Mononuclear cell (primary cell): Measurements from ENCODE around the gene CLSTN3. TPM values are rescaled to one million over a fixed set of nuclear protein-coding genes. Genes with fewer than 3 reads are reported as not detected.
A peak's percentile ranks its signal among the peaks of the same experiment; 100 is the strongest.
"Not testable (repeated sequence)": the region's sequence is repeated elsewhere in the genome, so short reads cannot be mapped to it uniquely, and the experiment has no call there.

ENCODE experiments used
- H3K27me3 ChIP-seq: 2 replicates; pipeline ENCODE4 v1.6.0; 2011; ENCODE audit warnings: low read length, control low read depth; ENCODE audit not compliant: insufficient read depth
- H3K4me1 ChIP-seq: 2 replicates; pipeline ENCODE4 v1.5.1; 2011; ENCODE audit warnings: mild to moderate bottlenecking, low read length, control low read depth; ENCODE audit not compliant: insufficient read depth
- H3K4me3 ChIP-seq: 2 replicates; pipeline ENCODE4 v1.5.1; 2011; ENCODE audit warnings: mild to moderate bottlenecking, low read length, moderate library complexity
- H3K9me3 ChIP-seq: 2 replicates; pipeline ENCODE4 v1.5.1; 2011; ENCODE audit warnings: low read depth, mild to moderate bottlenecking, control low read depth, low read length
- total RNA-seq: library from RNA; depleted of rRNA; stranded (reverse); fragments of >200 nt; gene quantifications from one replicate; pipeline ENCODE4 v1.2.3, GENCODE V29; 2012

The CLSTN3 gene
- total RNA-seq, 1 donor: 13.0 TPM

DNA sequence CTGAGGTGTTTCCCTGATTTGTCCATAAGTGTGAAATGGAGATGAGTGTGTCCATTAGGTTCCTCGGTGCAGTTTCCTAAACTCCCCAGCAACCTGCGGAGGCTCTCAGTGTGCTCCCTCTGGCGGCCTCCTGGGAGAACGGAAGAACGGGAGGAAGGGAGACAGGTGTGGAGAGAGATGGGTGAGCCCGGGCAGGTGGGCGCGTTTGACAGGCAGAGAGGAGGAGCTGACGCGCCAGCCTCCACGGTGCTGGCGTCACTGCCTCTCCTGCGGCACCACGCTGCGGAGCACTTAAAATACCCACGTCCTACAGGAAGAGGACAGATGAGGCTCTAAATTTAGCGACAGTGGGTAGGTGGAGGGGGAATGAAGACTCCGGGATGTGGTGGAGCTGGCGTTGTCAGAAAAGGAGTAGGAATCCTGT lies 32.5 kb downstream of the CLSTN3 start:
- Histone ChIP-seq H3K27me3 (no peaks in the 10 kb centered on the region), H3K9me3 (no peaks in the 10 kb centered on the region), H3K4me1 (no peaks in the 10 kb centered on the region), H3K4me3 (no peak overlapping the region)

DNA sequence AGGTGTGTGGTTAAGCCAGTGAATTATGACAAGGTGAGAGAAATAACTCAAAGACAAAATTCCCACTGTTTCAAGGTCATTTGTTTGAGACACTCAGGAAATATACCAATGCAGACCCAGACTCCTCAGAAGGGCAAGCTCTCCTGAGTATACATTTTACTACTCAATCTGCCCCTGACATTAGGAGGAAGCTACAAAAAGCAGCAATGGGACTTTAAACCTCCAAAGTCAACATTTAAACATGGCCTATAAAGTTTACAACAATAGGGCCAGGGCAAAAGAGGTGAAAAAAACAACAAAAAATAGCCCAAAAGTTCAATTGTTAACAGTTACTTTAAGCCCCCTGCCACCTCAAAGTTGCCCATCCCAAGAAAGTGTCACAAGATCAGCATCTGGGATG lies 39.8 kb downstream of the CLSTN3 start:
- Histone ChIP-seq H3K4me1 (no peaks in the 10 kb centered on the region), H3K4me3 (no peak overlapping the region), H3K27me3 (peaks cover 9% of the 10 kb centered on the region), H3K9me3 (peaks cover 15% of the 10 kb centered on the region)

DNA sequence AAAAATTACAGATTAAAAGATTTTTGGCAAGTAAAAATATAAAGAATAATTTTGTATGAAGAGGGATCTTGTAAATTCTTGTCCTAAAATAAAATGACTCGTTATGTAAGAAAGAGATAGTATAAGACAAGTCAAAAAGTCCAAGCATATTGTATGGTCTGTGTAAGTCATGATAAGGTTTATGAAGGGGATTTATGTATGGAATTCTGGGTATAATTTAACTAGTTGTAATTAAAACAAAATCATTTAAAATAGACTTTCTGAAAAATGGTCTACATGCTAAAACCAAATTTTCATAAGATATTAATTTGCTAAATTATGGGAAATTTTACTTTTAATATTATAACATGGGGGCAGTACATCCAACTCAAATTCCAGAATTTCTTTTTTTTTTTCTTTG lies 41.7 kb downstream of the CLSTN3 start:
- H3K9me3 ChIP-seq: peaks cover 15% of the 10 kb centered on the region
- no peaks in the 10 kb centered on the region for H3K4me1 ChIP-seq
- H3K4me3 ChIP-seq: no peak overlapping the region
- peaks cover 16% of the 10 kb centered on the region for H3K27me3 ChIP-seq

DNA sequence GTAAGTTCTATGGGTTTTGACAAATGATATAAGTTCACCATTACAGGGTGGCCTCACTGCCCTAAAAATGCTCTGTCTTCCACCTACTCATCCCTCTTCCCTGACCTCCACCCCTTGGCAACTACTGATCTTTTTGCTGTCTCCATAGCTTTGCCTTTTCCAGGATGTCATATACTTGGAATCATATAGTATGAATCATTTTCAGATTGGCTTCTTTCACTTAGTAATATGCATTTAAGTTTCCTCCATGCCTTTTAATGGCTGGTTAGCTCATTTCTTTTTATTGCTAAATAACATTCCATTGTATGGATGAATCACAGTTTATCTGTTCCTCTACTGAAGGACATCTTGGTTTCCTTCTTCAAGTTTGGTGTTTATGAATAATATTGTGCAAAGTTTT lies 45.3 kb downstream of the CLSTN3 start:
- Histone ChIP-seq H3K9me3 (no peaks in the 10 kb centered on the region), H3K4me3 (no peak overlapping the region), H3K4me1 (no peaks in the 10 kb centered on the region), H3K27me3 (peaks cover 22% of the 10 kb centered on the region)

DNA sequence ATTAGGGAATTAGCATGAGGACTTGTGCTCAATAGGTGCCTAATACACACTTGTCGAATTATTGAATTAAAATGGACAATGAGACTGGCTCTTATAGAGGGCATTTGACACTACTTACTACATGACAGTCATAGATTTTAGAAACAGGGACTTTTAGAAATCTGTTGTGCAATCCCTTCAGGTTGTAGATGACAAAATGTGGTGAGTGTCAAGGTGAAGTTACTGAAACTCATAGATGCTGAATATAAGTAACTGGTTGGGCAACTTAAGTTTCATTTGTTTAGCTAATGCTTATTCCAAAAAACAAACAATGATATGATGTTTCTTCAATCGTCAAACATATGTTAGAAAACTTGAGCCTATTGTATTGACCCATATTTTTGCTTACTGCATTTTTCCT lies 46.4 kb downstream of the CLSTN3 start:
- no peaks in the 10 kb centered on the region for H3K4me1 ChIP-seq

DNA sequence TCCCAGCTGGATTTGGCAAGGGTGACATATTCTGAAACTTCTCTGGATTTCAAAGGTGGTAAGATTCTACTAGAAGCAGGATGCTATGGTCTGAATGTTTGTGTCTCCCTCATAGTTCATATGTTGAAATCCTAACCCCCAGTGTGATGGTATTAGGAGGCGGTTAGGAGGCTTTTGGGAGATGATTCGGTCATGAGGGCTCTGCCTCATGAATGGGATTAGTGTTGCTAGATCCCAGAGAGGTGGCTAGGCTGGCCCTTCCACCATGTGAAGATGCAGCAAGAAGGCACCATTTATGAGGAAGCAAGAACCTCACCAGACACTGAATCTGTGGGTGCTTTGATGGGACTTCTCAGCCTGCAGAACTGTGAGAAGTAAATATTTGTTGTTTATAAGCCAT lies 48.3 kb downstream of the CLSTN3 start:
- no peak overlapping the region for H3K4me3 ChIP-seq
- peaks cover 16% of the 10 kb centered on the region for H3K27me3 ChIP-seq
- no peaks in the 10 kb centered on the region for H3K4me1 ChIP-seq
- H3K9me3 ChIP-seq: no peaks in the 10 kb centered on the region

More for the DNA sequence above, 46.4 kb downstream of the CLSTN3 start:
- Histone ChIP-seq H3K4me3 (no peak overlapping the region), H3K27me3 (peaks cover 22% of the 10 kb centered on the region), H3K9me3 (no peaks in the 10 kb centered on the region)

DNA sequence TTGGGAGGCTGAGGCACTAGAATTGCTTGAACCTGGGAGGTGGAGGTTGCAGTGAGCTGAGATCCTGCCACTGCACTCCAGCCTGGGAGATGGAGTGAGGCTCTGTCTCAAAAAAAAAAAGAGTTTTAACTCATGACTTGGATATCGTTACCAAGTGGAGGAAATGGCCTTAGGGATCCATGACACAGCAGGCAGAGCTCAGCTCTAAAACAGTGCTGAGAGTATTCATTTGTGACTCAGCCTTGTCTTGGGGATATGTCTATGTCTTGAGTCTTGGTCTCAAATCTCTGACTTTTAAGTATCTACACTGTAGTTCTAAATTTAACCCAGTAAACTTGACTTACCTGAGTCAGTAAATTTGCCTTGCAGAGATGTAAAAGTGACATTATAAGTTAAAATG lies 50.5 kb downstream of the CLSTN3 start:
- no peaks in the 10 kb centered on the region for H3K4me1 ChIP-seq
- H3K27me3 ChIP-seq: peaks cover 10% of the 10 kb centered on the region
- H3K4me3 ChIP-seq: no peak overlapping the region
- no peaks in the 10 kb centered on the region for H3K9me3 ChIP-seq

DNA sequence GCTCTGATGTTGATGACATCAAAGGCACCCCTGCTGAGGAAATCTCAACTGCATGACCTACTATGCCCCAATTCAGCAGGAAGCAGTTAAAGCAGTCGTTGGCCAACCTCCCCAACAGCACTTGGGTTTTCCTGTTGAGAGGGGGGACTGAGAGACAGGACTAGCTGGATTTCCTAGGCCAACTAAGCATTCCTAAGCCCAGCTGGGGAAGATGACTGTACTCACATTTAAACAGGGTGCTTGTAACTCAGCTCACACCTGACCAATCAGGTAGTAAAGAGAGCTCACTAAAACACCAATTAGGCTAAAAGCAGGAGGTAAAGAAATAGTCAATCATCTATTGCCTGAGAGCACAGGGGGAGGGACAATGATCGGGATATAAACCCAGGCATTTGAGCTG lies 55.9 kb downstream of the CLSTN3 start:
- not testable (repeated sequence) for H3K4me3 ChIP-seq, H3K27me3 ChIP-seq, H3K9me3 ChIP-seq
- H3K4me1 ChIP-seq: peaks cover 21% of the 10 kb centered on the region

DNA sequence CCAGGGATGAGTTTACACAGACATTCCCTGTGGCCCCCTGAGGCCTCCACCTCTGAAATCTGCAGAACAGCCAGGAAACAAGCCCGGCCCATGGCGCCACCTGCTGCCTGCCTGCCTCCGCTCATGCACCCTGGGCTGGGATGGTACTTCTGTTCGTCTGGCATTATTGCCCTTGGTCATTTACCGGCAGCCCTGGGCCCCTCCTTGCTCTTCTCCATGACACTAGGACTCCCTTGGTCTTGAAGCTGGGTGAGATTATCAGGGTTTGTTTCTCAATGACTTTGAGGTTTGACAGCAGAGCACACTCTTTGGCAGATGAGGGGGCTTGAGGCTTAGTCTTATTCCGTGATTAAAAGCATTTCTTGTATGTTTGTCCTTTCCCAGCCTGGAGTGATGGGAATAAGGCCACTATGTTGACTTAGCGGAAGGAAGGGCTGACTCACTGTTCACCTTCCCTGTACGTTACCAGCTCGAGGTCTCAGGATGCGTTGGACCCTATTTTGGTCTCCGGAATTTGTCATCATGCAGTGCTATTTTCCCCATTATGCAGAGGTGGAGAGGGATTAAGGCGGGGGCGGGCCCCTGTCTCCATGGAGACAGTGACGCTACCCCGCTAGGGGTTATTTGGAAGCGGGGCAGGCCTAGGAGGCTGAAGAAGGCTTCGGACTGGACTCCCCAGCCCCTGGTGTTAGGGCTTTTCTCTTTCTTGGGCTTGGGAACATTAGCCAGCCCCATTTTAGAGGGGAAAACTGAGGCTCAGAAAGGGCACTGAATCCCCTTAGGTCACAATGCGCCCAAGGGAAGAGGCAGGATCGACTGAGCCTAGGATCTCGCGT lies 58.6 kb downstream of the CLSTN3 start:
- H3K4me1 ChIP-seq: peaks cover 21% of the 10 kb centered on the region
- no peaks in the 10 kb centered on the region for H3K9me3 ChIP-seq
- H3K4me3 ChIP-seq: peak overlapping the region; percentile 94
- no peaks in the 10 kb centered on the region for H3K27me3 ChIP-seq

DNA sequence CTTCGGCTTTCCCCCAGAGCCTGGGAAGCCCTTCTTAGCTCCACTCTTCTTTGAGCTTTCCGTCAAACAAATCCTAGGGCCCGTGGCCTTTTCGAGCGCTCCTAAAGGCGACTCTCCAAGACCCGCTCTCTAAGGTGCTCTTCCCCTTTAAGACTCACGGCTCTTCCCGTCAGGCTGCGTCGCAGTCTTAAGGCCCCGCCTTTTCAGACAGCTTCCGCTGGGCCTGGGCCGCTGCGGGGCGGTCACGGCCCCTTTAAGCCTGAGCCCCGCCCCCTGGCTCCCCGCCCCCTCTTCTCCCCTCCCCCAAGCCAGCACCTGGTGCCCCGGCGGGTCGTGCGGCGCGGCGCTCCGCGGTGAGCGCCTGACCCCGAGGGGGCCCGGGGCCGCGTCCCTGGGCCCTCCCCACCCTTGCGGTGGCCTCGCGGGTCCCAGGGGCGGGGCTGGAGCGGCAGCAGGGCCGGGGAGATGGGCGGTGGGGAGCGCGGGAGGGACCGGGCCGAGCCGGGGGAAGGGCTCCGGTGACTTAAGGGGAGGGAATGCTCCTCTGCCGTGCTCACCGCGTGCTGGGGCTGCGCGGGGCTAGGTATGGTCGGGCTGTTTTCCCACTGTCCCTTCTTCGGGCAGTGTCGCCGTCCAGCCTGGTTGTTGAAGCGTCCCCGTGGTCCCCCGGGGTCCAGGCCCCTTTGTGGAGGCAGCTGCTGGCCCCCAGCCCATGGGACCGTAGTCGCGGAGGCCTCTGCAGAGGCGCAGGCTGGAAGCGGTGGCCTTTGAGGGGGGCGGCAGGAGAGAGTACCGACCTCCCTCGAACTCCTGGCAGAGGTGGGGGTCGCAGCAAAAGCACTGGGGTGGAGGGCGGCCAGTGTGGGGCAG lies 59.5 kb downstream of the CLSTN3 start, which contains the start of gene PEX5:
Gene PEX5 (plus strand): TSS at position 289 of the 870 bp plus-strand sequence. CDS start 692 bp downstream, outside the sequence.
- Histone ChIP-seq H3K4me3 (peak within 1 kb of the TSS; percentile 94), H3K4me1 (peaks cover 21% of the 10 kb centered on the region), H3K27me3 (no peaks in the 10 kb centered on the region), H3K9me3 (no peaks in the 10 kb centered on the region)

DNA sequence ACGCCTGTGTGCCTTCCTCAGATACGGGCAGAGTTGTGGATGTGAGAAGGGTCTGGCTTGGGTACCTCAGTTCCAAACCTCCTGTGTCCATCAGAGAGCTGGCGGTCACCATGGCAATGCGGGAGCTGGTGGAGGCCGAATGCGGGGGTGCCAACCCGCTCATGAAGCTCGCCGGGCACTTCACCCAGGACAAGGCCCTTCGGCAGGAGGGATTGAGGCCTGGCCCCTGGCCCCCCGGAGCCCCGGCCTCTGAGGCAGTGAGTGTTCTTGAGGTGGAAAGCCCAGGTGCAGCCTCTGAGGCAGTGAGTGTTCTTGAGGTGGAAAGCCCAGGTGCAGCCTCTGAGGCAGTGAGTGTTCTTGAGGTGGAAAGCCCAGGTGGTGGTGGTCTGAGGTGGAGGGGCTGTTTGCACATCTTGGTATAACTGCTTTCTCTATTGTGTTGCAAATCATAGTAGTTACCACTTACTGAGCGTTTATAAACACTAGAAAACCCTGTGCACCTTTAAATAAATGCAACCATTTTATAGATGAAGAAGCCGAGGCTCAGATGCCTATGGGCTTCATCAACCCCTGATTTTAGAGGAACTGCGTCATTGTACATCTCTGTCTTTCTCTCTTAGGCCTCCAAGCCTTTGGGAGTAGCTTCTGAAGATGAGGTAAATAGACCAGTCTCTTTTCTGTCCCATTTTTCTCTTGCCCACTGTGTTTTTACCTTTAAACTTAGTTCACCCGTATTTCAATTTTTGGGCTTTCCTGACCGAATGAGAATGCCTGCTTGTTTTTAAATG lies 60.3 kb downstream of the CLSTN3 start:
- Histone ChIP-seq H3K4me1 (peaks cover 21% of the 10 kb centered on the region), H3K27me3 (no peaks in the 10 kb centered on the region), H3K9me3 (no peaks in the 10 kb centered on the region), H3K4me3 (peak overlapping the region; percentile 94)

DNA sequence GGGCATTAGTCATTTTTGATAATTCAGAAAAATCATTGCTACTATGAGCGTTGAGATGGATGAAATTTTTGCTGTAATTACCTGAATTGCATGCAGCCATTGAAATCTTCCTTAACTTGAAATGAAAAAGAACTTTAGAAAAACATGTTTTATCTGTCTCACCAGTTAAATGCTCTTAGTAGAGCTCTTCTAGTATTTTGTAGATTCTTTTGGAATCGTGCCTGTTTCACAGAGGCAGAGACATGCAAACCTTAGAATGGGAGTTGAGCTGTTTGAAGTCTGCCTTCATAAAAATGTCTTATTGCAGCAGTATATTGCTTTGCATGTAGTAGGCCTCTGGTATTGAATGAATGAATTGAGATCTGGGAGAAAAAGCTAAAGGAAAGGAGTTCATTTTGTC lies 63.5 kb downstream of the CLSTN3 start:
- Histone ChIP-seq H3K4me3 (no peak overlapping the region), H3K4me1 (peaks cover 16% of the 10 kb centered on the region), H3K9me3 (no peaks in the 10 kb centered on the region), H3K27me3 (no peaks in the 10 kb centered on the region)

DNA sequence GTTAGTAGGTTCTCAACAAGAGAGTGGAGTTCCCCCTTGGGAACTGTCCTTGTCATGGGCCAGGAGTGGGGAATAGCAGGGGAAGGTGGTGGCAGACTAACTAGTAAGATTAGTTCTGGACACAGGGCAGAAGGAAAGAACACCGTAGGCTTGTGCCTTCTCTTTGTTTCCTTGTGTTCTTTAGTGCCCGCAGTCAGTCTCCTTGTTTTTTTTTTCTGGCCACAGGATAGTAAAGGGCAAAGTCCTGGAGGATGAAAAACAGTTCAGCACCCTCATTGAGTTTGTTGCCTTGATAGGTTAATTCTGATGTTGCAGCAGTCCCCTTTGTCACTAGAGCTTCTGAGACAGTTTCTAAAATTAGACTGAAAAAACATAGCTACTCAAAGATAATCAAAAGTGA lies 67.7 kb downstream of the CLSTN3 start:
- H3K27me3 ChIP-seq: no peaks in the 10 kb centered on the region
- no peak overlapping the region for H3K4me3 ChIP-seq
- H3K9me3 ChIP-seq: no peaks in the 10 kb centered on the region
- no peaks in the 10 kb centered on the region for H3K4me1 ChIP-seq

DNA sequence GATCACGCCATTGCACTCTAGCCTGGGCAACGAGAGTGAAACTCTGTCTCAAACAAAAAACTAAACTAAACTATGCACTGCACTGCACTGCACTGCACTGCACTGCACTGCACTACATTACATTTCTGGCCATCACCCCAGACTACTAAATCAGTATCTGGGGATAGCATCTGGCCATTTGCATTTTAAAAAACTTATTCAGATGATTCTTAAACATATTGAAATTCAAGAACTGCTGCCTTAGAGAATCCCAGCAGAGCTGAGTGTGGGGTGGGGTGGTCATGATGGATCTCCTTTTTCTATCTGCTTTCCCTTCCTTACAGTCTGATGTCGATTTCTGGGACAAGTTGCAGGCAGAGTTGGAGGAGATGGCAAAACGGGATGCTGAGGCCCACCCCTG lies 72.9 kb downstream of the CLSTN3 start:
- no peaks in the 10 kb centered on the region for H3K9me3 ChIP-seq
- no peak overlapping the region for H3K4me3 ChIP-seq
- H3K4me1 ChIP-seq: no peaks in the 10 kb centered on the region
- H3K27me3 ChIP-seq: no peaks in the 10 kb centered on the region

DNA sequence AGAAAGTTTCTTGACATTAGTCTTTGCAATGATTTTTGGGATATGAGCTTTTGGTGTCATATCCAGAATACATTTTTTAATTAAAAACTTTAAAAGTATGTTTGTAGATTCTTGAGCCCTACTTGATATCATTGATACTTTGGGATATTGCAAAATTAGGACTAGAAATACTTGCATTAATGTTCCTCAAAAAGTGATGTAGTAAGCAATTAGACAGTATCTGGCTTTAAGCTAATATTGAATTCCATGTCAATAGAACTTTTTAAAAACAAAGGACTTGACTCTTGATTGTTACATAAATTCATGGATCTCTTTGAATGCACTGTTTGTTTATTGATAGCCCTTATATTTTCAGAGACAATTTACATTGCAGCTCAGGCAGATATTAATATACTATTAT lies 74.9 kb downstream of the CLSTN3 start:
- Histone ChIP-seq H3K4me1 (no peaks in the 10 kb centered on the region), H3K4me3 (no peak overlapping the region), H3K27me3 (no peaks in the 10 kb centered on the region), H3K9me3 (no peaks in the 10 kb centered on the region)
